Measurements from ENCODE around the gene PKP2. TPM values are rescaled to one million over a fixed set of nuclear protein-coding genes. Genes with fewer than 3 reads are reported as not detected.

The PKP2 gene
- total RNA-seq (2016; rRNA removed; fragmentation: Illumina TruSeq; extraction: Trizol) (25.3 and 27.5 TPM in 2 replicates), polyA plus RNA-seq (2011; rRNA removed) (11.5 and 15.1 TPM in 2 replicates), polyA minus RNA-seq (2011; rRNA and poly(A)+ RNA removed; ENCODE audit: low replicate concordance) (10.4 and 30.2 TPM in 2 replicates), Bru-seq, nascent RNA (percentile 80 among the genes with signal in this experiment), BruChase-seq, experiment 1, labeled RNA remaining after a 6-hour chase (percentile 67 among the genes with signal in this experiment), BruChase-seq, experiment 2, labeled RNA remaining after a 2-hour chase (percentile 66 among the genes with signal in this experiment)
- total RNA-seq (2016; cell fraction: cytosol; rRNA removed; fragmentation: Illumina TruSeq; extraction: Trizol; ENCODE audit: low read depth): 4.7 and 5.4 TPM in 2 replicates
- 25.1 and 27.8 TPM in 2 replicates for total RNA-seq (2016; cell fraction: insoluble cytoplasmic fraction; rRNA removed; fragmentation: Illumina TruSeq; extraction: Trizol)
- 13.0 and 15.4 TPM in 2 replicates for total RNA-seq (2016; cell fraction: membrane; rRNA removed; fragmentation: Illumina TruSeq; extraction: Trizol)
- total RNA-seq (2016; cell fraction: nucleus; rRNA removed; fragmentation: Illumina TruSeq; extraction: Trizol): 33.3 and 34.1 TPM in 2 replicates
- 10.5 and 12.5 TPM in 2 replicates for polyA plus RNA-seq (2011; cell fraction: cytosol; rRNA removed)
- polyA plus RNA-seq (2011; cell fraction: nucleus; rRNA removed): 10.5 and 14.0 TPM in 2 replicates
- 8.6 and 13.0 TPM in 2 replicates for polyA plus RNA-seq (2012)
- polyA plus RNA-seq (2016; cell fraction: cytosol; fragmentation: Illumina TruSeq; extraction: Trizol; ENCODE audit: low read depth): 3.6 and 4.0 TPM in 2 replicates
- polyA plus RNA-seq (2016; cell fraction: insoluble cytoplasmic fraction; fragmentation: Illumina TruSeq; extraction: Trizol; ENCODE audit: low read depth): 29.1 and 36.7 TPM in 2 replicates
- 8.6 and 9.7 TPM in 2 replicates for polyA plus RNA-seq (2016; cell fraction: membrane; fragmentation: Illumina TruSeq; extraction: Trizol; ENCODE audit: low read depth)
- 20.5 and 26.3 TPM in 2 replicates for polyA plus RNA-seq (2016; cell fraction: nucleus; fragmentation: Illumina TruSeq; extraction: Trizol; ENCODE audit: insufficient read depth, low read depth)
- 14.1 and 17.4 TPM in 2 replicates for polyA minus RNA-seq (2011; cell fraction: cytosol; rRNA and poly(A)+ RNA removed)
- 57.2 and 60.5 TPM in 2 replicates for polyA minus RNA-seq (2011; cell fraction: nucleus; rRNA and poly(A)+ RNA removed)
- long read RNA-seq, experiment 1, full-length matches to known transcripts: 6 of 12 reads
- long read RNA-seq, experiment 1, partial matches to known transcripts: 3 of 12 reads
- long read RNA-seq, experiment 1, other reads (novel, unspliced or antisense): 3 of 12 reads
- long read RNA-seq, experiment 2, full-length matches to known transcripts: 11 of 34 reads
- long read RNA-seq, experiment 2, partial matches to known transcripts: 3 of 34 reads
- long read RNA-seq, experiment 2, other reads (novel, unspliced or antisense): 20 of 34 reads

GRCh38 chr12:32896432-32897280, at the start of gene PKP2:
PKP2 (minus strand) TSS chr12:32896777; CDS start chr12:32896731, 46 bp downstream.
- Histone ChIP-seq H2AFZ (ENCODE audit: low read length) (no peak within 1 kb of the TSS), H3K27ac (ENCODE audit: extremely low read length, insufficient read depth, low read length) (peak within 1 kb of the TSS; percentile 80), H3K36me3 (replicated peaks in 1 of 2; ENCODE audit: control insufficient read depth in 1 of 2, insufficient read depth in 2 of 2, low read length in 2 of 2) (no peaks in the 10 kb centered on the region; a peak in 1 of 5 replicates), H3K79me2 (ENCODE audit: insufficient read depth, low read length) (peaks cover 35% of the 10 kb centered on the region), H4K20me1 (ENCODE audit: insufficient read depth, low read length) (0 out of 2 replicates have a peak, but pooled peaks cover 2% of the 10 kb centered on the region), H3K4me2 (ENCODE audit: low read depth, low read length) (peak within 1 kb of the TSS; percentile 83), H3K27me3 (ENCODE audit: control insufficient read depth in 1 of 2, insufficient read depth in 2 of 2, low read length in 2 of 2) (no peaks in the 10 kb centered on the region), H3K9me3 (ENCODE audit: low read length) (no peaks in the 10 kb centered on the region), H3K9ac (ENCODE audit: insufficient read depth, low read depth, low read length) (peak within 1 kb of the TSS; percentile 87), H3K4me3 (replicated peaks in 1 of 3; ENCODE audit: insufficient read depth in 1 of 3, low read depth in 2 of 3, low read length in 3 of 3) (peak within 1 kb of the TSS; percentile 78 to 98 (median 93)), H3K4me1 (ENCODE audit: insufficient read depth, low read length) (peaks cover 65% of the 10 kb centered on the region)
- no TSS peak for BruUV-seq (replicated peaks)
- DNase-seq (ENCODE audit: low spot score) (peak; percentile 80), ATAC-seq (peak; percentile 82), FAIRE-seq (peak; percentile 40)
- intact Hi-C loops (cut with micrococcal nuclease; ENCODE audit: unreplicated experiment): loop anchor here (2.0 to 5.0 kb wide), 2 partner anchors 22 to 39 kb away; no protein-coding TSS in a partner anchor
- 6% methylated on average over 10 of the region's 94 CpGs for WGBS (ENCODE audit: low lambda C conversion rate)
- in situ Hi-C loops (cut with HindIII; ENCODE audit: extremely low pct_ligation_motif_present, low pct_unique_long_range_greater_than_20kb): no loop called here
- CTCF ChIA-PET (ENCODE audit: low intra/inter-chr PET ratio, low total read pairs): no interaction called here
- POLR2A ChIA-PET: interaction anchor here (0.6 to 3.0 kb wide), 8 partner anchors 10 to 1570 kb away, joined by 3 to 24 read pairs (median 4); partner anchors contain the start of genes ALG10, DNM1L, SINHCAF and YARS2
- TF ChIP-seq TGIF2 (CRISPR knock-in tag; IDR thresholded peaks at IDR 0.05) (peak; percentile 74; the same call in 1 of the 2 replicates), FOXO4 (CRISPR knock-in tag; conservative IDR thresholded peaks at IDR 0.05) (0 out of 2 replicates have a peak, but pooled peaks have one; percentile 42), DPF2 (CRISPR knock-in tag; IDR thresholded peaks at IDR 0.05; ENCODE audit: borderline replicate concordance, low read depth) (no peak), PAXIP1 (CRISPR knock-in tag; conservative IDR thresholded peaks at IDR 0.05) (peak; percentile 50; the same call in 1 of the 2 replicates), ZNF781 (CRISPR knock-in tag; IDR thresholded peaks at IDR 0.05; ENCODE audit: borderline replicate concordance, not compliant biosample characterization) (no peak), SALL1 (CRISPR knock-in tag; IDR thresholded peaks at IDR 0.05) (peak; percentile 48), POLR2A (IDR thresholded peaks at IDR 0.05; ENCODE audit: insufficient read depth in 1 of 2, low read depth in 2 of 2, low read length in 2 of 2) (peak; percentile 53 to 71), BRCA1 (CRISPR knock-in tag; IDR thresholded peaks at IDR 0.05) (no peak), UBTF (CRISPR knock-in tag; IDR thresholded peaks at IDR 0.05) (peak; percentile 63; the same call in 1 of the 2 replicates)
